Activated T-helper 17 cell treated with anti-CD3 and anti-CD28 coated beads, Interleukin-2, amount 50 U/mL, for 72 hours (primary cell): ENCODE measurements around the gene TMEM81. TPM values are rescaled to one million over a fixed set of nuclear protein-coding genes. Genes with fewer than 3 reads are reported as not detected.

ENCODE experiments used
- ATAC-seq: fragments of 150-1000 bp; cut with Tn5 transposase; replicated peaks from 2 replicates; pipeline ENCODE4 v1.10.0; 2021; ENCODE audit warnings: mild to moderate bottlenecking, moderate library complexity
- H3K27ac Mint-ChIP-seq: one replicate; pipeline ENCODE4 v1.8.0; 2022; ENCODE audit warnings: mixed read lengths
- H3K27me3 Mint-ChIP-seq: one replicate; pipeline ENCODE4 v1.8.0; 2022; ENCODE audit warnings: mixed read lengths
- H3K36me3 Mint-ChIP-seq: one replicate; pipeline ENCODE4 v1.8.0; 2022; ENCODE audit warnings: low read depth, mild to moderate bottlenecking, mixed read lengths
- H3K4me1 Mint-ChIP-seq: one replicate; pipeline ENCODE4 v1.8.0; 2022; ENCODE audit warnings: mixed read lengths
- H3K4me3 Mint-ChIP-seq: one replicate; pipeline ENCODE4 v1.8.0; 2022; ENCODE audit warnings: mild to moderate bottlenecking, mixed read lengths
- H3K9me3 Mint-ChIP-seq: one replicate; pipeline ENCODE4 v1.8.0; 2022; ENCODE audit warnings: mixed read lengths
- total RNA-seq, 2 donors: library from RNA; stranded (reverse); gene quantifications; one replicate each; pipeline ENCODE4 v1.2.3, GENCODE V29; 2022

The TMEM81 gene
- total RNA-seq, 2 donors from 2014 or later = 3.1 to 3.9 TPM

DNA sequence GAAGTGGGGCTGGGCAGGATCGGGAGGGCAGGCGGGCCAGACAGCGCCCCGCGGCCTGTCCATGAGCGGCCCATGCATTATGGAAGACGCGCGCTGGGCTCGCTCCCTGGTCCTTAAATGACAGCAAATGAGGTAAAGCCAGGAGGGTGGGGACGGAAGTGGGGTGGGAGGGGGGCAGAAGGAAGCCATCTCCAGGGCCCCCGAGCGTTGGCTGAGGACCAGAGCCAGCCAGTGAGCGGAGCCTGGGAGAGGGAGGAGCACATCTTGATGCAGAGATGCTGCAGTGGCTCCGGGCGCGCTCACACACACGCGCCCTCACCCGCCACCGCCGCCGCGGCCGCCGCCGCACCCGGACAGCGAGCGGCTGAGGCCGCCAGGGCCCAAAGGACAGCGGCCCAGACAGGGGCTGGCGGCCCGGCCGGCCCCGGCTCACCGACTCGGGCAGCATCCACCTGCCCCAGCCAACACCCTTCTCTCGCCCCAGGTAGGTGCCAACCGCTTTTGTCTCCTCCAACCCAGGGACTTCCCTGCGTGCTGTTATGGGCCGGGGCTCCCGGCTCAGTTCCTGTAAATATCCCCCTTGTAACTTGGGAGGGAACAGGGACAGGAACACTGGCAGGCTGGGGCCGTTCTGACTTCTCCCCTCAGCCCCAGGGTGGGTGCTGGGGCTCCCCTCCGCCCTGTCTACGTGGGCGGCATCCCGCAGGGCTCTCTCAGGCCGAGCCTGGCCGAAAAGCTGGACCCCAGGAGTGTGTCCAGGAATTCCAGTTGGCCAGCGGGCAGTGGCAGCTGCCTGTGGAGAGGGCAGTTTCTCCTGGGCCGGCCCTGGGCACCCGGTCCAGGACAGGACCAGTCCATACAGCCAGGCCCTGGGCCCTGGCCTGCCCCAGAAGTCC, 41.1 kb downstream of the TMEM81 start, which contains the start of gene CNTN2:
TSS of gene CNTN2 (plus strand) at position 302 of the 896 bp plus-strand sequence. CDS start 9,974 bp downstream, outside the sequence.
- H3K27me3 Mint-ChIP-seq = peaks cover 39% of the 10 kb centered on the region
- H3K27ac Mint-ChIP-seq = no peak within 1 kb of the TSS
- ATAC-seq = no peak
- H3K4me3 Mint-ChIP-seq = no peak within 1 kb of the TSS
- H3K4me1 Mint-ChIP-seq = no peaks in the 10 kb centered on the region
- H3K9me3 Mint-ChIP-seq = no peaks in the 10 kb centered on the region
- H3K36me3 Mint-ChIP-seq = no peaks in the 10 kb centered on the region

DNA sequence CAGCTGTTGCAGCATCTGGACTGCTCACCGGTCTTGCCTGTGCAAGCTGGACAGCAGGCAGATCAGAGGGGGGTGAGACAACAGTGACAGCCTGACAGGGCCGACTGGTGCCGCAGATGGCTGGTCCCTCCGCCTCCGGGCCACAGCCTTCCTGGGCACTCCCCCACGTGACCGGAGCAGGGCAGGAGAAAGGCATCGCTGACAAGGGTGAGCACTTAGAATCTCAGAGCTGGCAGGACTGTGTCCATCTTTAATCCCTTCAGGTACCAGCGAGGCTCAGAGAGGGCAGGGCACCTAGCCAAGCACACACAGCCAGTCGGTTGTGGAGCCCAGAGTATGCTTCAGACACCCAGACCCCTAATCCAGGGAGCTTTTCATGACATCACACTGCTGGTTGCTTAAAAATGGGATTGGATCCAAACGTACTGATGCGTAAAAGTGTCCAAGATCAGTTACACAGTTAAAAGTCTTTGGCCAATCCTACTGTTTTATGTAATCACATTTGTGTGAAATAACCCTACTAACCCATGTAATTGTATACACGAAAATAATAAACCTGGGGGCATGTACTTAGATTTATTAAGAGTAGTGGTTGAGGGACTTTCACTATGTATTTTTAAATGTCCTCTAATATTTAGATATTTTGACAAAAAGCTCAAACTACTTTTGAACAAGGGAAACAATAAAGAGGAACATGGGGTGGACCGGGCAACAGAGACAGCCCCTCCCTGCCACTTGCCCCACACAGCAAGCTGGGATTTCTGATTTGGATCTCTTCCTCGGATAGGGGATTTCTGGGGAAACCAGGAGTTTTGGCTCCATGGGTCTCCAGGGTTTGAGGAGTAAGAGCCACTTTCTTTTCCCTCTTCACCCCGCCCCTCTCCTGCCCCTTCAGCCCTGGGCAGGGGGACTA, 42.0 kb downstream of the TMEM81 start:
- Mint-ChIP-seq H3K4me1 (no peaks in the 10 kb centered on the region), H3K36me3 (no peaks in the 10 kb centered on the region), H3K9me3 (peaks cover under 1% of the 10 kb centered on the region), H3K27me3 (peaks cover 40% of the 10 kb centered on the region), H3K4me3 (no peak overlapping the region), H3K27ac (no peak overlapping the region)
- no peak for ATAC-seq

DNA sequence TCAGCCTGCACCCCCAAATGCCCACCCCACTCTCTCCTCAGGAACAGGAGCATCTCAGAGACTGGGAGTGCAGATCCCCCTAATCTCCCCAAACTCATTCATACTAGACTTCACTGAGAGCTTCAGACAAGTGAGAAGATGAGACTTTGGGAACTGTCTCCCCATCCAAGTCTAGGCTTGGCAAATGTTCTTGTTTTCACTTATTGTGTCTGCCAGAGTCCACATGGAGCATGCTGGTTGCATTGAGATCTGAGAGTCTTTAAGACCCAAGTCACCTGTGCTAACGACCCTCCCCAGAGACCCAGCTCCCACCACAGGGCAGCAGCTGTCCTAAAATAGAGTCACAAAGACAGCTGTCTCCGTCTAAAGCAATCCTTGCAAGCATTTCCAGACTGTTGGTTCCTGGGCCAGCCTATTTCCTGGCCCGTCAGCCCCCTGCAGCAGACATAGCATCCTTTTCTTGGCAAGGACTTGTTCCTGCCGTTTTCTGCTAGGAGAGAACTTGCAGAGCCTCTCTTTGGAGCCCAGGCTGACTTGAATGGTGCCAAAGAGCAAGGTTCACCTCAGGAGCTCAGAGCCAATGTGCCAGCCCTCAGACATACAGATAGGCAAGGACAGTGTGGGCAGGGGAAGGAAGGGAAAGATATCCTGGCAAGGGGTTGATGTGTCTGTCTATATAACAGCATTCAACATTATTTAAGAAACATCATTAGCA, 43.1 kb downstream of the TMEM81 start:
- Mint-ChIP-seq H3K4me1 (no peaks in the 10 kb centered on the region), H3K27ac (no peak overlapping the region), H3K27me3 (peaks cover 43% of the 10 kb centered on the region), H3K4me3 (no peak overlapping the region), H3K9me3 (peaks cover 4% of the 10 kb centered on the region), H3K36me3 (no peaks in the 10 kb centered on the region)
- no peak for ATAC-seq

DNA sequence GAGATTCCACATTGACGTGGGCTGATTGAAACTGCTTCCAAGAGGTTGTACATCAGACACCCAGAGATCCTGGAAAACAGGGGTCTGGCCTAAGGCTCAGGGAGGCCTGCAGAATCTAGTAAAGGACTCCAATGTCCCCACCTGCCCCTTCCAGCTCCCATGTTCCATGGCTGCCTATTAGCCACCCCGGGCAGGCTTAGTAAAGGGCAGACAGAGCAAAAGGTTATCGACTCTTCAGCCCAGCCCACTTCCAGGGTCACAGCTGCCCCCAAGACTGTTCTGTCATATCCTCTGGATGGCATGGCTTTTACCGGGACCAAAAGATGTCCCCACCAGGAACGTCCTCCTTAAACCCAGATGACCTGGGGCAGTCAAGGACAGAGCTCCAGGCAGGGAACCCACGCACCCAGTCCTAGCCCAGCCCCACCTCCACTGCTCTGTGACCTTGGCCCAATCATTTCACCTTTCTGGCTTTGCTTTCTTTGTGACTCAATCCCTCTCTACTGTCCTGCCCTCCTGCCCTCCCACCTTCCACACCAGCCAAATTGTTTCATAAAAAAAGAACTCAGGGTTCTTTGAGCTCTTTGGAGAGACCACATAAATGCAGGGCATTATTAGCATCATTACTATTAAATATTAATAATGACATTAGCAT, 46.0 kb downstream of the TMEM81 start:
- no peak overlapping the region for H3K4me3 Mint-ChIP-seq
- H3K27me3 Mint-ChIP-seq = peaks cover 27% of the 10 kb centered on the region
- no peak overlapping the region for H3K27ac Mint-ChIP-seq
- H3K9me3 Mint-ChIP-seq = peaks cover 4% of the 10 kb centered on the region
- no peaks in the 10 kb centered on the region for H3K36me3 Mint-ChIP-seq
- ATAC-seq = no peak
- no peaks in the 10 kb centered on the region for H3K4me1 Mint-ChIP-seq

DNA sequence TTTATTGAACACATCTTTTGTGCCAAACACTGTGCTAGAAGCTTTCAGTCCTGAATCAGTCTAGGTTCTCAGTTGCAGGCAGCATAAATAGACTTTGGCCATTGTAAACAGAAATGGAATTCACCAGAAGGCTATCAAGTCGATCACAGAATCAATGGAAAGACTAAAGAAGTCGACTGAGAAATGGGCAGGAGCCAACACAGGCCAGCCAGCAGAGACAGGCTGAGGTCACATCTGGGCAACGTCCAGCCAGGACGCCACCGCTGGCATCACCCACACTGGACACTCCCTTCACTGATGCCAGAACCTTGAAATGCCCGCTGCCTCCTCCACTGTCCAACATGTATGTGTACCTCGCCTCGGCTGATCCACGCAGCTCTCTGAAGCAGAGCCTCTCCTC, 46.7 kb downstream of the TMEM81 start:
- Mint-ChIP-seq H3K4me1 (no peaks in the 10 kb centered on the region), H3K27me3 (peaks cover 27% of the 10 kb centered on the region), H3K27ac (no peak overlapping the region), H3K4me3 (no peak overlapping the region), H3K36me3 (no peaks in the 10 kb centered on the region), H3K9me3 (peaks cover 4% of the 10 kb centered on the region)
- no peak for ATAC-seq

Other genes with a start within 250 kb of the TMEM81 start
- under 1 TPM; 0.21 to 0.65 TPM for gene NFASC, start 213.6 kb downstream of the TMEM81 start, total RNA-seq
- not detected for gene CNTN2, start 41.2 kb downstream of the TMEM81 start, total RNA-seq
- 10 to 100 TPM; 14.6 to 23.5 TPM for gene RBBP5, start 37.5 kb upstream of the TMEM81 start, total RNA-seq
- 1 to 10 TPM; 9.8 to 10.0 TPM for gene DSTYK, start 127.2 kb upstream of the TMEM81 start, total RNA-seq
- gene TMCC2, start 143.5 kb upstream of the TMEM81 start, total RNA-seq = 1 to 10 TPM; 2.6 to 3.5 TPM
- gene NUAK2, start 237.3 kb upstream of the TMEM81 start, total RNA-seq = 1 to 10 TPM; 1.2 to 2.9 TPM